PC-3 (cell line): ENCODE data around the gene TSPAN4.

ENCODE experiments used
- CTCF ChIP-seq: fragments of 300-600 bp; sonication (generic); conservative IDR thresholded peaks from 2 replicates; pipeline ENCODE4 v1.5.1; 2017; ENCODE audit warnings: antibody characterized with exemption, low read depth, mild to moderate bottlenecking, low read length
- EZH2 ChIP-seq: fragments of 300-600 bp; sonication (generic); IDR thresholded peaks from one replicate; pipeline ENCODE4 v1.6.1; 2017; ENCODE audit warnings: antibody characterized with exemption, mild to moderate bottlenecking, low read length; ENCODE audit not compliant: unreplicated experiment
- EZH2phosphoT487 ChIP-seq: fragments of 300-600 bp; sonication (generic); IDR thresholded peaks from 2 replicates; pipeline ENCODE4 v1.6.1; 2018; ENCODE audit warnings: mild to moderate bottlenecking, antibody characterized with exemption, low read length, borderline replicate concordance

GRCh38 chr11:836700-837099, 6.0 kb upstream of the TSPAN4 start:
- TF ChIP-seq CTCF, result no peak
- TF ChIP-seq EZH2, result no peak
- no peak for TF ChIP-seq EZH2phosphoT487
